Motor neuron (in vitro differentiated cells): Measurements from ENCODE around the gene PRSS27. TPM values are rescaled to one million over a fixed set of nuclear protein-coding genes. Genes with fewer than 3 reads are reported as not detected.

Experiments used
- ATAC-seq, 8 experiments: fragments of 200-7000 bp; cut with Tn5 transposase; replicated peaks in 6 of 8; 2 replicates each; pipeline ENCODE4 v1.8.0; 2021; ENCODE audit warnings: mild to moderate bottlenecking in 8 of 8, moderate library complexity in 8 of 8
- H3K27ac ChIP-seq, 2 donors: fragments of 250-450 bp; sonication (Bioruptor Pico); 2 replicates each; pipeline ENCODE4 v1.9.0; 2021; ENCODE audit warnings: antibody characterized with exemption in 2 of 2, mild to moderate bottlenecking in 2 of 2, moderate library complexity in 1 of 2
- H3K4me1 ChIP-seq, 2 donors: fragments of 250-450 bp; sonication (Bioruptor Pico); replicated peaks in 1 of 2; 2 replicates each; pipeline ENCODE4 v1.6.1; 2021; ENCODE audit warnings: antibody characterized with exemption in 2 of 2, mild to moderate bottlenecking in 2 of 2, moderate library complexity in 1 of 2
- H3K4me3 ChIP-seq, 5 donors: fragments of 250-450 bp; sonication (Bioruptor Pico); 2 replicates each; pipeline ENCODE4 v1.9.0; 2021; ENCODE audit warnings: antibody characterized with exemption in 5 of 5, mild to moderate bottlenecking in 5 of 5, moderate library complexity in 4 of 5
- WGBS, 10 experiments: fragments of 450-650 bp; shearing (Covaris generic); methylation state at CpG; one replicate each; pipeline ENCODE4 v1.0.0; 2022; 5-methylcytosine and 5-hydroxymethylcytosine counted together
- in situ Hi-C, 9 experiments: fragments of 400-800 bp; cut with MboI; loops; one replicate each; pipeline ENCODE4 v1.15.0; 2021; ENCODE audit warnings: low sequenced_read_pairs in 9 of 9, low pct_unique_long_range_greater_than_20kb in 2 of 9; ENCODE audit not compliant: unreplicated experiment in 9 of 9
- total RNA-seq, 8 experiments: library from RNA; unstranded; fragments of 300-600 nt; gene quantifications; 2 replicates each; pipeline versions ENCODE4 v1.2.3 to v1.2.4, GENCODE V29; 2022

Gene PRSS27
- total RNA-seq, 8 experiments from 2014 or later = 1.1 to 7.5 (median 4.2) TPM

DNA sequence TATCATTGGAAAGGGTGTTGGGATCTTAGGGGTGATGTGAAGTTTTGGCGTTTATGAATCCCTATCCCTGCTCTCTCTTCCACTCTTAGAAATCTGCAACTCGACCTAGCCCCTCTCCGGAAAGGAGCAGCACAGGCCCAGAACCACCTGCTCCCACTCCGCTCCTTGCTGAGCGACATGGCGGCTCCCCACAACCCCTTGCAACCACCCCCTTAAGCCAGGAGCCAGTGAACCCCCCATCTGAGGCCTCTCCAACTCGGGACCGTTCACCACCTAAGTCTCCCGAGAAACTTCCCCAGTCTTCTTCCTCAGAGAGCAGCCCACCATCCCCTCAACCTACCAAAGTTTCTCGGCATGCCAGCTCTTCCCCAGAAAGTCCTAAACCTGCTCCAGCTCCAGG is 41.4 kb upstream of the PRSS27 start:
- H3K4me3 ChIP-seq = no peak overlapping the region
- ATAC-seq = peak in 2 of 8 experiments; percentile 8 to 9
- H3K4me1 ChIP-seq = no peaks in the 10 kb centered on the region
- in situ Hi-C loops = no loop called here
- WGBS, 10 experiments = 80 to 100% (median 96%) methylated on average over 1 to 6 of the region's 10 CpGs; no CpG with 5 or more reads in 2 of the 10 experiments
- H3K27ac ChIP-seq = no peak overlapping the region

DNA sequence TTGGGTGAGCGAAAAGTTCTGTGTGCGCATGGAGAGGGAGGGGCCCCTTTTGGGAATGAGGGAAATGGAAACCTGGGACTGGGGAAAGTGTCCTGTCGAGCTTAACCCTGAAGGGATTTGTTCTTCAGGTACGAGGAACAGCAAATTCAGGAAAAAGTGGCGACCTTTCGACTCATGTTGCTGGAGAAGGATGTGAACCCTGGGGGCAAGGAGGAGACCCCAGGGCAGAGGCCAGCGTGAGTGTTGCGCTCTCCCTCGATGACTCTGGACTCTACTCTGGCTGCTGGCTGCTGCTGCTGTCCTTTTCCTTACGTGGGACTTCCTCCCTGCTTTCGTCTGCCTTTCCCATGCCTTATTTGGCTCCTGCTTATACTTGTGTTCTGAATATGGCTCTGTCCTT is 37.3 kb upstream of the PRSS27 start:
- ATAC-seq = no peak
- in situ Hi-C loops = no loop called here

DNA sequence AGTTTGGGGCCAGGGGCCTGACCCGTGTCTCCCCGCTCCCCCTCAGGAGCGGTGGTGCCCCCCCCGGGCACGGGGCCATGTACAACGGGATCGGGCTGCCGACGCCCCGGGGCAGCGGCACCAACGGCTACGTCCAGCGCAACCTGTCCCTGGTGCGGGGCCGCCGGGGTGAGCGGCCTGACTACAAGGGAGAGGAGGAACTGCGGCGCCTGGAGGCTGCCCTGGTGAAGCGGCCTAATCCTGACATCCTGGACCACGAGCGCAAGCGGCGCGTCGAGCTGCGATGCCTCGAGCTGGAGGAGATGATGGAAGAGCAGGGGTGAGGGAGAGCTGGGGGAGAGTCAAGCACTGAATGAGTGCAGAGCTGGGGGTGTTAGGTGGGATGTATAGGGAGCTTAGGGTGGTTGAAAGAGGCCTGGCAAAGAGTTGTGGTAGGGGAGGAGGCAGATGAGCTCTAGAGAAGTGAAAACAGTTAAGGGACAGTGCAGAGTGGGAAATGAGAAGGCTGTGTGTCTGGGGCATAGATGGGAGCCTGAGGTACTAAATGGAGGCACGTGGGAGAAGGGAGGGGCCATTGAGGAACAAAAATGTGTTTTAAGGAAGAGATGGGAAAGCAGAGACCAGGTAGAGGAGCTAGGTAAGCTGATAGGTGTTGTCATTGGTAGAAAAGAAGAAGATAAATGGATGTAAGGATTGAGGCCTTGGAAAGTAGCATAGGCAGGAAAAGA is 36.4 kb upstream of the PRSS27 start:
- WGBS, 10 experiments = 49 to 100% (median 87%) methylated on average over 1 to 8 of the region's 30 CpGs; no CpG with 5 or more reads in 2 of the 10 experiments
- no peak overlapping the region for H3K4me3 ChIP-seq
- in situ Hi-C loops = no loop called here
- peaks cover 10 to 14% of the 10 kb centered on the region in 2 donors for H3K4me1 ChIP-seq
- no peak overlapping the region for H3K27ac ChIP-seq
- no peak for ATAC-seq

More for the DNA sequence above, 37.3 kb upstream of the PRSS27 start:
- 74 to 100% (median 94%) methylated on average over 2 to 11 of the region's 11 CpGs; no CpG with 5 or more reads in 1 of the 10 experiments for WGBS, 10 experiments
- Histone ChIP-seq H3K27ac (no peak overlapping the region), H3K4me1 (peaks cover 9 to 10% of the 10 kb centered on the region in 2 donors), H3K4me3 (no peak overlapping the region)

DNA sequence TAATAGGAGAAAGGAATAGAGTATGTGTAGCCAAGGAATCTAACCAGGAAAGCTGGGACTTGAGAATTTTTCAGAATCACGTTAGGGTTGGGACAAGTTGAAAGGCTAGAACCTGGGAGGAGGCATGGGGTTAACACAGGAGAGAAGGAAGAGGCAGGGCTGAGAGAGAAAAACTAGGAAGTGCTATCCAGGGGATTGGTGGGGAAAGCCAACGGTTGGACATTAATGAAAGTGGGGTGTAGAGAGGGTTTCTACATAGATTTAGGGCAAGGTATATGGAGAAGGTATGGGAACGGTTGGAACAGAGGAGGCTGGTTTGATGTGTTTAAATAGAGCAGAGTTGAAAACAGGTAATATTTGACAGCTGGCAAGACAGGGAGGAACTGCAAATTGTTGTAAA is 35.1 kb upstream of the PRSS27 start:
- in situ Hi-C loops = no loop called here
- ATAC-seq = no peak
- no peak overlapping the region for H3K27ac ChIP-seq
- WGBS, 10 experiments = 13 to 89% (median 69%) methylated on average over 2 to 3 of the region's 3 CpGs
- H3K4me1 ChIP-seq = peaks cover 19 to 20% of the 10 kb centered on the region in 2 donors
- peak overlapping the region in 1 of 5 donors; percentile 87 for H3K4me3 ChIP-seq

DNA sequence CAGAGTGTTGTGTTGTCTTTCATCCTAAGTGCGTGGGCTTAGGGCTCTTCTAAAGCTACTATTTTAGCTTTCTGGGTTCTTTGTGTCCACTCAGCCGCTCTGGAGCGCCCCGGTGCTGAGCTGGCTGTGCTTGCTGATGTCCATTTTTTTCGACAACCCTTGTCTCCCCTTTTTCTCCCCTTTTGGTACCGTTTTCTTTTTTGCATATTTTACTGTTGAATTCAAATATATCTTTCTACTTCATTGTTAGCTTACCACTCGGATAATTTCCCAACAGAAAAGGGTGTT is 33.7 kb upstream of the PRSS27 start:
- WGBS, 10 experiments = 0 to 7% (median 0%) methylated on average over 2 to 7 of the region's 7 CpGs; no CpG with 5 or more reads in 1 of the 10 experiments
- ATAC-seq = no peak
- H3K4me1 ChIP-seq = peaks cover 19 to 20% of the 10 kb centered on the region in 2 donors
- peak overlapping the region; percentile 54 to 97 (median 87) for H3K4me3 ChIP-seq
- peak overlapping the region; percentile 99 to 100 for H3K27ac ChIP-seq
- in situ Hi-C loops = no loop called here

DNA sequence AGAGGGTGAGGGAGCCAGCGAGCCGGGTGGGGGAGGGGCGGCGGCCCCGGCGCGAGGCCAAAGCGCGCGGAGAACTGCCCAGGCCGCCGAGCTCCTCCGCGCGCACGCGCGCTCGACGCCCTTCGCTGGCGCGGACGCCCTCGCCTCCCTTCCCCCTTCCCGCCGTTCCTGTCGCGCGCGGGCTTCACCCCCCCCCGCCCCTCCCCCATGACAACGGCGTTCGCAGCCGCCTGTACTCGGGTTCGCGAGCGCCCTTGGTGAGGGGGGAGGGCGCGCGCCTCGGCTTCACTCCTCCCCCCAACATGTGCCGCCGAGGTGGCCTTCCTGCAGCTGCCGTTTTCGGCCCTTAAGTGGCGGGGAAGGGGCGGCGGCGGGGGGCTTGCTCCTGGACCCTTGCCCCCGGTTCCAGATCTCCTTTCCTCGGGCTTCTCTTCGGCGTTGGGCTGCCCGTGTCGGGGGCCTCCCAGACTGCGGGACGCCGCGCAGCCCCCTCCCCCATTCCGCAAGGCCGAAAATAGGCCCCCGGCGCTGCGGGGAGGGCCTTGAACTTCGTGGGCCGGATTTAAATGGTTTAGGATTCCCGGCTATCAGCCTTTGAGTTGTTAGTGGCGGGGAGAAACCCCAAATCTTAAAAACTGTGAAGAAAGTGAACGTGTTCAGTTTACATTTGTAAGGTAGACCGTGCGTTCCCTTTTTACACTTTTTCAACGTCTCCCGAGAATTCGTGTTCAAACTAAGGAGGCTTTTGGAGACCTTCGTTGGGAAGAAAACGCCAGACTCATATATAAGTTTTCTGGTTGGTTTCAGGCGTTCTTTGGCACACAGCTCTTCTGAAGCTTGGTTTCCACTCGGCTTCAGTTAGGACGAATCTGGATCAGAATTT is 33.1 kb upstream of the PRSS27 start:
- WGBS, 10 experiments = 0 to 5% (median 0%) methylated on average over 2 to 13 of the region's 82 CpGs
- ATAC-seq = peak; percentile 53 to 79 (median 71)
- Histone ChIP-seq H3K4me1 (peaks cover 19 to 20% of the 10 kb centered on the region in 2 donors), H3K27ac (peak overlapping the region; percentile 99 to 100), H3K4me3 (peak overlapping the region; percentile 54 to 97 (median 87))
- in situ Hi-C loops = no loop called here

DNA sequence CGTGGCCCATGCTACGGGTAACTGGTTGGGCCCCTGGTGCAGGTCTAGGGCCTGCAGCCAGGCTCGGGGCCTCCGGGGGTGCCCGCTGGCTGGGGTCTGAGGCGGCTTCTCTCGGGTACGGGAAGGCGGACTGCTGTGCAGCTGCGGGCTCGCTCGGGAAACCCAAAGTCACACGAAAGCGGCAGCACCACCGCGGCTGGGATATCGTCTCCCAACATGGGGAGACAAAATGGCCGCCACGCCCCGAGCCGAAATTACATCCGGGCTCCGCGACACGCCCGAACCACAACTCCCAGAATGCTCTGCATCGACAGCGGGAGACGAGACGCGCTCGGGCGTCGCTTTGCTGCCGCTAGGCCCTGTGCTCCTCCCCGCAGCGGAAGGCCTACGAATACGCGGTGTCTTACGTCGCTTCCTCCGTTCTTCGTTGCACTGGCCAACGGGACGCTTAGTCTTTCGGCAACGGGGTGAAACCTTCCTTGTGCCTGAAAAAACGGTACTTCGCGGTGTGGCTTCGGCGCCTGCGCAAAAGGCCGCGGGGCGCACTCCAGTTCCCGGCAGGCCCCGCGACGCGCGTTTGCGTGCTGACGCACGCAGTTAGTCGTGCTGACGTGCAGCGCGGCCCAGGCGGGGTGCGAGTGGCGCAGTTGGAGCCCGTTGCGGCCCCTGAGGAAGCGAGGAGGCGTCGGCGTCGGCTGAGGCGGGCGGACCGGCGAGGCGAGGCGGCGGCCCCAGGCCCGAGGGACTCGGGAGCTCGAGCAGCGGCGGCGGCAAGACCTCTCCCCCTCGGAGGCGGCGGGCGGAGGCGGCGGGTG is 32.2 kb upstream of the PRSS27 start, which contains the start of gene SRRM2:
SRRM2 (plus strand) TSS at position 604 of the 815 bp plus-strand sequence. CDS start 3,727 bp downstream, outside the sequence.
- in situ Hi-C loops = no loop called here
- ATAC-seq = peak; percentile 83 to 94 (median 88)
- H3K4me3 ChIP-seq = peak within 1 kb of the TSS; percentile 54 to 97 (median 87)
- 0 to 10% (median 0%) methylated on average over 1 to 7 of the region's 99 CpGs; no CpG with 5 or more reads in 5 of the 10 experiments for WGBS, 10 experiments
- H3K4me1 ChIP-seq = peaks cover 19 to 20% of the 10 kb centered on the region in 2 donors
- peak within 1 kb of the TSS; percentile 99 to 100 for H3K27ac ChIP-seq

DNA sequence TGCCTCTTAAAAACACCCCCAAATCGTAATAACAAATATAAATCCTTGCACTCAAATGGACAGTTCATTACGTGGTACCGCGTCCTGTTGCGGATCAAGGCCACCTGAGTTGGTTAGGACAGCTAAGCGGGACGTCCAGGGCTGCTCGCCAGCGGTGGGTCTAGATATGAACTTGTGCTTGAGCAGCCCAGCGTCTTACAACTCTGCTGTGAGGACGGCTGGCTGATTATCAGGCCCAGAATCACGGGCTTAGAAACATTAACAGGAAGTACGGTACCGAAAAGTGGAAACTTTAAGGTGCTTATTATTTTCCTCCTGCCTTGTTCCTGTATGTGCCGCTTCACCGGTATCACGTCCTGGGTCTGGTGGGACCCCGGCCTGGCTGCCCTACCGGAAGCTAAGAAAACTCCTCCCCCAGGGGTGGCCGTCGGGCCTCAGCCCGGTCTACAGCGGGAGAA is 31.6 kb upstream of the PRSS27 start:
- peak overlapping the region; percentile 54 to 97 (median 87) for H3K4me3 ChIP-seq
- H3K4me1 ChIP-seq = peaks cover 19 to 20% of the 10 kb centered on the region in 2 donors
- H3K27ac ChIP-seq = peak overlapping the region; percentile 99 to 100
- in situ Hi-C loops = no loop called here
- peak in 6 of 8 experiments; percentile 33 to 70 (median 65) for ATAC-seq
- 20 to 73% (median 35%) methylated on average over 1 to 12 of the region's 23 CpGs; no CpG with 5 or more reads in 1 of the 10 experiments for WGBS, 10 experiments

DNA sequence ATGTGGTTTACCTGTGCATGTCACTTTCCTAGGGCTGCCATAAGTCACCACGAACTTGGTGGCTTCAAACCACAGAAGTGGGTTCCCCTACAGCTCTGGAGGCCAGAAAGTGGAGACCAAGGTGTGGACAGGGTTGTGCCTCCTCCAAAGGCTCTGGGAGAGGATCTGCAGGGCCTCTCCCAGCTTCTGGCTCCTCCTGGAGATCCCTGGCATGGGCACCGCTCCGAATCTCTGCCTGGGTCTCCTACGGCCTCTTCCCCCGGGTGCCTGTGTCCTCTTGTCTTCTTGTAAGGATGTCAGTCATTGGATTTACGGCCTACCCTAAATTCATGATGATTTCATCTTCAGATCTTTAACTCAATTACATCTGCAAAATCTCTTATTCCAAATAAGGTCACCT is 29.9 kb upstream of the PRSS27 start:
- WGBS, 10 experiments = 81 to 100% (median 100%) methylated on average over 1 to 5 of the region's 6 CpGs; no CpG with 5 or more reads in 4 of the 10 experiments
- peaks cover 17 to 18% of the 10 kb centered on the region in 2 donors for H3K4me1 ChIP-seq
- in situ Hi-C loops = no loop called here
- no peak overlapping the region for H3K27ac ChIP-seq
- H3K4me3 ChIP-seq = no peak overlapping the region
- no peak for ATAC-seq

DNA sequence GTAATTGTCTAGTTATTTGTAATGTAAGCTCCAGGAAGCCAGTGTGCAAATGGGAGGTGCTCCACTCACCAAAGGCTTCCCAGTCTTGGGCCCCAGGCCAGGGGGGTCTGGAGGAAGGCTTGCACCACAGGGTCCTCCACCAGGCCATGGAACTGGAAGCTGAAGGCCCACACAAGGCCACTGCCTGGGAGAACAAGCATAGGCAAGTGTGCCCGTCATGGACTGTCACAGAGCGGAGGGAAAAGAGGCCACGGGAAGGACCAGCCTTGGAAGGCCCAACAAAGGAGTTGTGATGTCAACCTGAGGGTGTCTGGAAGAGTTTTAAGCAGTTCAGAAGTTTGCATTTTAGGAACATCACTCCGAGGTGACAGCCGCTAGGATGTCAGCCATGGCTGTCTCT is 29.5 kb upstream of the PRSS27 start:
- peaks cover 12 to 13% of the 10 kb centered on the region in 2 donors for H3K4me1 ChIP-seq
- H3K4me3 ChIP-seq = no peak overlapping the region
- ATAC-seq = no peak
- in situ Hi-C loops = no loop called here
- WGBS, 10 experiments = 89 to 100% (median 100%) methylated on average over 1 to 4 of the region's 5 CpGs; no CpG with 5 or more reads in 5 of the 10 experiments
- H3K27ac ChIP-seq = no peak overlapping the region

DNA sequence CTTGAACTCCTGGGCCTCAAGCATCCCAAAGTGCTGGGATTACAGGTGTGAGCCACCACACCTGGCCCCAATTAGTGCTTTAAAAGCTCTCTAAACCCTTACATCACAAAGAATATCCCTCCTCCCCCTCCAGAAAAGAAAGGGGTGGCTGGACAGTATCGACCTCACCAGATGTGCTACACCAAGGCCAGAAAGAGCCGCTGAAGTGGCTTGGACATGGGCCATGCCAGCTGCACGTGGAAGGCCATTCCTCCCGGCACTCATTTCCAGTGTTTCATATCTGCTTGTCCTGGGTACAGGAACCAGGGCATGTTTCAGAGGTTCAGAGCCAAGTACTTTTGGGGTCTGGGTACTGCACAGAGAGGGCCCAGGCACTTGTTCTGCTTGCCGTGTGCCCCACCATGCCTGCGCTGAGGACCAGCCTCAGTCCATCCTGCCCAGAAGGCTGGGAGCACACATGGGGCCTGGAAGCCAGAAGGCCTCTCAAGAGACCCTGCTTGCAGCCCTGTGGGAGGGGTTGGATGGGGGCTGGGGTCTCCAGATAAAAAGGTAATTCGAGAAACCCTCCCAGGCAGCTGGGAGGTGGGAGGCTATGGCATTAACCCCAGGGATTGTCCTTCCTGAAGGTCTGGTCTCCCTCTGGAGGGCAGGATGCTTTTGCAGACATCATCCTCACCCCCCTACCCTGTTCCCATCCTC is 28.9 kb upstream of the PRSS27 start:
- in situ Hi-C loops = no loop called here
- H3K27ac ChIP-seq = no peak overlapping the region
- H3K4me1 ChIP-seq = peaks cover 9 to 10% of the 10 kb centered on the region in 2 donors
- 40 to 100% (median 86%) methylated on average over 1 to 3 of the region's 7 CpGs; no CpG with 5 or more reads in 6 of the 10 experiments for WGBS, 10 experiments
- no peak for ATAC-seq
- H3K4me3 ChIP-seq = no peak overlapping the region

DNA sequence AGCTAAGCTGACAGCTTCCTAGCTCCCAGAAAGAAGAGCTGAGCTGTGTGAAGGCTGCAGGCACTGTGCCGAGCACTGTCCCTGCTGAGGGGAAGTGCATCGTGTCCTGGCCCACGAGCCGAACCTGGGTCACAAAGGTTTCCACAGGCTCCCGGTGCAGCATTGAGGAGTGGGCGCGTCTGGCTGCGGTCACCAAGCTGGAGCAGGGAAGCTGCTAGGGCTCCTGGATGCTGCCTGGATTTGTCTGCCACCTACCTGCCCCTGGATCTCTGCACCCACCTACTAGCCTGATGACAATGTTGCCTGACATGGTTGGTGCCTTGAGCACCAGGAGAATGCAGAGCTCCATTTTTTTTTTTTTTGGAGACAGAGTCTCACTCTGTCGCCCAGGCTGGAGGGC is 25.9 kb upstream of the PRSS27 start:
- 40 to 100% (median 85%) methylated on average over 1 to 7 of the region's 9 CpGs; no CpG with 5 or more reads in 3 of the 10 experiments for WGBS, 10 experiments
- Histone ChIP-seq H3K4me3 (no peak overlapping the region), H3K27ac (no peak overlapping the region), H3K4me1 (peaks cover under 1 to 4% of the 10 kb centered on the region in 2 donors)
- in situ Hi-C loops = no loop called here
- ATAC-seq = peak in 1 of 8 experiments; percentile 20
